H1 (cell line): ENCODE data around the gene CCDC93. TPM values are rescaled to one million over a fixed set of nuclear protein-coding genes. Genes with fewer than 3 reads are reported as not detected.

ENCODE experiments used
- CHD1 ChIP-seq: IDR thresholded peaks from 2 replicates; pipeline ENCODE4 v1.6.1; 2012; ENCODE audit warnings: low read depth, low read length, improper control_type of control experiment
- CHD7 ChIP-seq: fragments of 300-600 bp; sonication (generic); IDR thresholded peaks from 2 replicates; pipeline ENCODE4 v1.7.1; 2012; ENCODE audit warnings: low read length, moderate library complexity, mild to moderate bottlenecking, inconsistent platforms; ENCODE audit not compliant: insufficient replicate concordance
- CTBP2 ChIP-seq: IDR thresholded peaks from 2 replicates; pipeline ENCODE4 v1.7.0; 2011; ENCODE audit warnings: borderline replicate concordance, mild to moderate bottlenecking, moderate library complexity, mixed read lengths, low read length; ENCODE audit not compliant: insufficient read depth, insufficient read length
- E2F6 ChIP-seq: IDR thresholded peaks from 2 replicates; pipeline ENCODE4 v1.6.1; 2012; ENCODE audit warnings: inconsistent platforms
- JUND ChIP-seq: IDR thresholded peaks from 2 replicates; pipeline ENCODE4 v1.6.1; 2011; ENCODE audit warnings: mild to moderate bottlenecking, improper control_type of control experiment, low read length
- RFX5 ChIP-seq: IDR thresholded peaks from 2 replicates; pipeline ENCODE4 v1.6.1; 2011; ENCODE audit warnings: low read depth, low read length, improper control_type of control experiment, borderline replicate concordance
- SAP30 ChIP-seq: fragments of 300-600 bp; sonication (generic); IDR thresholded peaks from 2 replicates; pipeline ENCODE4 v1.7.1; 2012; ENCODE audit warnings: low read length, moderate library complexity, mild to moderate bottlenecking, inconsistent platforms; ENCODE audit not compliant: insufficient read depth, insufficient replicate concordance
- SIRT6 ChIP-seq: IDR thresholded peaks from one replicate; pipeline ENCODE4 v1.7.1; 2012; ENCODE audit warnings: low read length, inconsistent platforms
- SUZ12 ChIP-seq: fragments of 200-600 bp; sonication (generic); IDR thresholded peaks from 2 replicates; pipeline ENCODE4 v1.6.1; 2012; ENCODE audit warnings: mild to moderate bottlenecking, inconsistent platforms, low read length, moderate library complexity, mixed read lengths
- TAF7 ChIP-seq: optimal IDR thresholded peaks from 2 replicates; pipeline ENCODE3; 2011; ENCODE audit warnings: low read depth, mild to moderate bottlenecking, inconsistent platforms, low read length, moderate library complexity, borderline replicate concordance
- YY1 ChIP-seq: IDR thresholded peaks from 2 replicates; pipeline ENCODE4 v1.6.1; 2011; ENCODE audit warnings: low read depth, mild to moderate bottlenecking, low read length
- polyA plus RNA-seq, 7 experiments: library from polyadenylated mRNA; depleted of rRNA in 3 of 7; stranded (reverse) in 5 of 7; unstranded in 2 of 7; fragments of >200 nt in 5 of 7; fragments of 200-250 nt in 2 of 7; gene quantifications; 1 replicate in 5 of 7; 2 replicates in 1 of 7; 4 replicates in 1 of 7; pipeline versions ENCODE4 v1.2.1 to v1.2.3, GENCODE V29; 2011 to 2013; ENCODE audit warnings: missing spikeins in 2 of 7, mixed read lengths in 2 of 7
- total RNA-seq: library from RNA; stranded (reverse); fragmentation: NEBNext Ultra II Directional; extraction: Animal tissue kit (Norgen Biotek cat#: 25700); gene quantifications from 2 replicates; pipeline ENCODE4 v1.2.1, GENCODE V29; 2021

The CCDC93 gene
- total and polyA plus RNA-seq, 2 of the 8 experiments (the other 6 are each of a cell fraction or from before 2014, with no cell fraction given) = 5.5 to 18.0 TPM

- TF ChIP-seq CHD7 (no peak), SAP30 (no peak), CTBP2 (no peak), CHD1 (no peak), YY1 (no peak), SUZ12 (no peak), TAF7 (no peak), RFX5 (no peak), E2F6 (no peak), JUND (no peak), SIRT6 (no peak)
Observed at GRCh38 chr2:117879003-117879402, 134.9 kb downstream of the CCDC93 start (continued).
